GM21360 (cell line): Measurements from ENCODE around the gene SMKR1.
"Not testable (repeated sequence)": the region's sequence is repeated elsewhere in the genome, so short reads cannot be mapped to it uniquely, and the experiment has no call there.

Experiments used
- ATAC-seq: cut with Tn5 transposase; IDR thresholded peaks from one replicate; pipeline ENCODE4 v1.9.1; 2021; ENCODE audit warnings: mild to moderate bottlenecking, moderate library complexity; ENCODE audit not compliant: unreplicated experiment

Gene SMKR1

DNA sequence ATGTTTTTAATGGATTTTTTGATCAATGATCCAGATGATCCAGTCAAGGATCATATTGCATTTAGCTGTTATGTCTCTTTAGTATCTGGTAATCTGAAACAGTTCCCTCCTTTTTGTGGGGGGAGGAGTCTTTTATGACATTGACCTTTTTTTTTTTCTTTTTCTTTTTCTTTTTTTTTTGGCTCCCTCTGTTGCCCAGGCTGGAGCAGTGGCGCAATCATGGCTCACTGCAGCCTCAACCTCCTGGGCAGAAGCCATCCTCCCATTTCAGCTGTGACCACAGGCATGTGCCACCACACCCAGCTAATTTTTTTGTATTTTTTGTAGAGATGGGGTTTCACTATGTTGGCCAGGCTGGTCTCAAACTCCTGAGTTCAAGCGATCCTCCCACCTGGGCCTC is 22.1 kb downstream of the SMKR1 start:
- not testable (repeated sequence) for ATAC-seq

DNA sequence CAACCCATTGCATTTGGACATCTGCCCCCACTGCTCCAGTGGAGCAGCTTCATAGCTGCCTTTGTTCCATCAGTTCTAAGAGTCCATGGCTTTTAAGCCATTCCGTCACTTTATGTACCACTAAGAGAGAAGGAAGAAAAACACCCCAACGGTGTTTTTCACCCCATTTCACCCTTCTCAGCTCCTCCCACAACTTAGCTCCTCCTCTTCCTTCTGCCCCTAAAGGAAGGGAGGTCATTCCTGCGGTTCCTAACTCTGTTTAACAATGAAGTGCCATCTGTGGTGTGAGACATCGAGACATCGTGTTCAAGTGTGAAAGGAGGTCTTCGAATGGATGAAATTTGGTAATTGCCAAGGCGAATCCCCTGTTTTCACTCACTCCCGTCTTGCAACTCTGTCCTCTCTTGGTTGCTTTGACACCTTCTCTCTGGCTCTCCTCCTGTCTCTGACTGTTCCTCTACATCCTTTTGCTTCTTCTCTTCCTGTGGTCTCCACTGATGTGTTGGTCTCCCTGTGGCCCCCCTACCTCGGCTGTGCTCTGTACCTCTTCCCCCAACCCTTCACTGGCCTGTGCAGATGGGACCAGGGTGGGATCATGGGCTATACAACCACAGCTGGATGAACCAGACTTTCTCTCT is 23.0 kb downstream of the SMKR1 start:
- no peak for ATAC-seq

DNA sequence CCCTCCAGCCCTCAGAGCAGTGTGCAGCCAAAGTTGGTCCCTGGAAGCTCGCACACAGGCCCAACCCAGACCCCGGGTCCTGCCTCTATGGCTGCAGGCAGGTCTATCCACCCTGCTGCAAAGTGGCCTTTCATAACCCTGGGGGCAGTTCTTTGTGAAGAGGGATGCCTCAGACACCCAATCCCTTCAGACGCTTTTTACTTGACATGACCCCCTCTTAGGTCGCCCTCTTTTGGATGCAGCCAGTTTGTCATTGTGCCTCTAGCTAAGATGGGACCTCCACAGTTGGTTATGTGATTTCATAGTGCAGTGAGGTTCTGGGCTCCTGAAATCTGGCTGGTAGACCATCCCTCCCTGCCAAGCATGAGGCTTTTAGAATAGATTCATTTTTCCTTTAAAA is 27.3 kb downstream of the SMKR1 start:
- ATAC-seq, result no peak

DNA sequence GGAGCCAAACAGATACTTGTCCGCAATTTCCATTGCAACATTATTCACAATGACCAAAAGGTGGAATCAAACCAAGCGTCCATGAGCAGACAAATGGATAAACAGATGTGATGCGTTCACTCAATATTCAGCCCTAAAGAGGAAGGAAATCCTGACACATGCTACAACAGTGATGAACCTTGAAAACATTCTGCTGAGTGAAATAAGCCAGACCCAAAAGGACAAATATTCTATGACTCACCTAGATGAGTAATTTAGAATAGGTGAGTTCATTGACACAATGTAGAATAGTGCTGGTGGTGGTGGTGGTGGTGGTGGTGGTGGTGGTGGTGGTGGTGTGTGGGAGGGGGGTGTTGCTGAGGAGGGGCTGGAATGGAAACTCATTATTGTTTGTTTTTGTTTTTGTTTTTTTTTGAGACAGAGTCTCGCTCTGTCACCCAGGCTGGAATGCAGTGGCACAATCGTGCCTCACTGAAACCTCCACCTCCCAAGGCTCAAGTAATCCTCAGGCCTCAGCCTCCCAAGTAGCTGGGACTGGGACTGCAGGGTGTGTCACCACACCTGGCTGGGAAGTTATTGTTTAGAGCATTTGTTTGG is 28.6 kb downstream of the SMKR1 start:
- ATAC-seq, result no peak

DNA sequence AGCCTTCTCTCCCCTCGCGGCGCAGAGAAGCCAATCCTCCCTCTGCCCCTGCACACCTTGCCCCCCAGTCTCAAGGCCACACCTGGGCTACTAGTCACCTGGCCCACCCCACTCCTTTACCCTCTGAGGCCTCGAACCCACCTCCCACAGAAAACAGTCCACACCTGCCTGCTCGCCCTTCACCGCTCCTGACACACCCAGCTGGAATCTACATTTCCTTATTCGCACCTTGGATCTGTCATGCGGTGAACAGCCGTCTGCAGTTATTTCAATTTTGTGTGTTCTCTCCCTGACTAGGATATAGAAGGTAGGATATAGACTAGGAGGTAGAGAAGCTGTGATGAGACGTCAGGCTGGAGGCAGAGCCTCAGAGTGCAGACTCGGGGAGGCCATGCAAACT is 29.4 kb downstream of the SMKR1 start:
- ATAC-seq, result no peak

DNA sequence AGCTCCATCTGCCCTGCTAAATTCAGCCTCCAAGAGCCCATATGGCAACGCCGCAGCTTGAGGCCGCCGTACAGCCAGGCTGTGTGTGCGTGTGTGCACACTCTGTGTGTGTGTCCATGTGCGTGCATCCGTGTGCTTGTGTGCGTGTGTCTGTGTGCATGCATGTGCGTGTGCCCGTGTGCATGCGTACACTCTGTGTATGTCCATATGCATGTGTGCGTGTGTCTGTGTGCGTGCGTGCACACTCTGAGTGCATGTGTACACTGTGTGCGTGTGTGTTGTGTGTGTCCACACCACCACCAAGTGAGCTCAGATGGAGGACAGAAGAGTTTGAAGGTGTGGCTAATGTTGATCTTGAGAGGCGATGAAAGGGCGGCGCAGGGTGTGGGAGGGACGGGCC is 30.0 kb downstream of the SMKR1 start:
- ATAC-seq, result no peak

DNA sequence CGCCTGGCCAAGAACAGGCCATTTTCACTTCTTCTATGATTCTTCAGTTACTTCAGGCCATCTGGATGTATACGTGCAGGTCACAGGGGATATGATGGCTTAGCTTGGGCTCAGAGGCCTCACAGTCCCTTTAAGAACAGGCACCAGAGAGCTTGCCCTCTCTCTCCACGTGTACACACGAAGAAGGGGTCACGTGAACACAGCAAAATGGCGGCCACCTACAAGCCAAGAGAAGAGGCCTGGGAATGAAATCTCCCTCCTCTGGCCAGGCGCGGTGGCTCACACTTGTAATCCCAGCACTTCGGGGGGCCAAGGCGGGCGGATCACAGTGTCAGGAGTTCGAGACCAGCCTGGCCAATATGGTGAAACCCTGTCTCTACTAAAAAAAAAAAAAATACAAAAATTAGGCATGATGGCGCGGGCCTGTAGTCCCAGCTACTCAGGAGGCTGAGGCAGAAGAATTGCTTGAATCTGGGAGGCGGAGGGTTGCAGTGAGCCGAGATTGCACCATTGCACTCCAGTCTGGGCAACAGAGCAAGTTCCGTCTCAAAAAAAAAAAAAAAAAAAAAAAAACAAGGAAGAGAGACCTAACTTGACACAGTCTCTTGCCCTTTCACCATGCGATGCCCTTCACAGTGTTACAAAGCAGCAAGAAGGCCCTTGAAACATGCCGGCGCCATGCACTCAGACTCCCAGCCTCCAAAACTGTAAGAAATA is 32.4 kb downstream of the SMKR1 start:
- ATAC-seq, result not testable (repeated sequence)

DNA sequence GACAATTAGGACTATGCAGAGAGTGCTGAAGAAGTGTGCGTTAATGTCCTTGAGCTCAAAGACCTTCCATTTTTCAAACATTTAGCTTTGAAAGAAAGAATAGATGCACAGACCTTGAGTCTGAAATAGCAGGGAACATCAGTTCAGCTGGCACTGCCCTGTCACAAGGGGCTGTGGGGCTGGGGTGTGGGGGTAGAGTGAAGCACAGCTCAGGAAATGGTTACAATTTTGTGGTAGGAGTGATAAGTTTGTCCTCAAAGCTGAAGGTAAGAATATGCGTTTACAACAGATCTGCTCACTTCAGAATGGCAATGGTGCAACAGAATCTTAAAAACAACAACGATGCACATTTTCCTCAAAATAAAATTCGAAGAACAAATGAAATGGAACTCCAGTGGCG is 33.6 kb downstream of the SMKR1 start:
- no peak for ATAC-seq

DNA sequence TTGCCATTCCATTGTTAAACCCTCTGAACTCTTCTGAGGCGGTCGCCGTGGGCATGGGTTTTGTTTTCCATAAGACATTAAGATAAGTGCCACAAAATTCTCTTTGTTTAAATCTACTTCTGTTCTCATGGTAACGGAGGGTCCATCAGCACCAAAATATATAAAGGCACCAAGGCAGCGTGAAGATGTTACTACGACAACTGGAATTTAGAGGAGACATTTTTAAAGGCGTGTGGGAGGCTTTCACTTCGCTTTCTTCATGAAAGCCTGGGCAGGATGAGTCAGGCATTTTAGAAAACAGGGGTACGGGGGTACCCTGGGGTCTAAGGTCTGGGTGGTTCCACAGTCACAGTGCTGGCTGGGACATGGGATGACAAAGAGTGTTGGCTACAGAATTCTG is 34.0 kb downstream of the SMKR1 start:
- ATAC-seq, result no peak

DNA sequence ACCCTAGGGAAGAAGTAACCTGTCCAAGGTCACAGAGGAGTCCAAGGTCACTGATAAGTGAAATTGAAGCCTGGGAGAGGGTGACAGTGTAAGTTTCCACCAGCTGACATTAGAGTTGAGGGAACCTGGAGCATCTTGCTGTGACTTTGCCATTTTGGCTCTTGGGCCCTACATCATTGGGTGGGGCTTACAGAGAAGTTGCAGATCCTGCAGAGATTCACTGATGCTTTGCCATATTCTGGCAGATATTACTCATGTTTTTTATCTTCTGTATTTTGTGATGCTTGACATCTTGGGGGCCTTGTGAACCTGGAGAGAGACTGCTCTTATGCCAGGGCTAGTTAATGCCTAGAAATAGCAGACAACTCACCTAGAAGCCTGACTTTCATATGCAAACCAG is 36.5 kb downstream of the SMKR1 start:
- no peak for ATAC-seq

DNA sequence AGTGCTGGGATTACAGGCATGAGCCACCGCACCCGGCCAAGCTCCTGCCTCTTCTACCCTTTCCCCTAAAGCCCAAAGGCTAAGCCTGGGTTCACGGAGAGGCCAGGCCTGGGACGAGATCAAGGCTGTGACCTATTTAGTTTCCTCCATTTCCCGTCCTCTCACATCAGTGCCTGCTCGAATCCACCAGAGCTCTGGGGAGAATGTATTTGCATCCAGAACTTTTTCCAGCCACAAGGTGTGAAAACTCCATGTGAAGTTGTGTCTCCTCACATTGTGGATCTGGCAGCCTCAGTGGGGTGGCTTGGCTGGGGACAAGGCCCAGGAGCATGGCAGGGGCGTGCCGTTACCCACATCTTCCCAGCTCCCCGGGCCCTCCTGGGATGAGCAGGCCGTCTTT is 38.0 kb downstream of the SMKR1 start:
- no peak for ATAC-seq

DNA sequence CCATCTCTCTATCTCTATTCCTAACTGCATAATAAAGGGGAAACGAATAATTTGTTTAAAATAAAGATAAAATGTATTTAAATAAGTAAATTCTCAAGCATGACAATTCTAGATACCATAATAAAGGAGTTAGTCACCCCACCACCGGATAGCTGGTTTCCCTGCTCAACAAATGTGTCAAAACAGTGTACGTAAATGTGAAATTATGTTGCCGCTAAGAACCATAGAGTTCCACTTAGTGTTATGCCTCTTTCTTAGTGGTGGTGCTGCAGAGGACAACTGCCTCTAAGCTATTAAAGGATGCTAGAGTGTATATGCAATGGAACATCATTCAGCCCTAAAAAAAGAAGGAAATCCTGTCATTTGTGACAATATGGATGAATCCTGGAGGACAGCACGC is 42.4 kb downstream of the SMKR1 start:
- no peak for ATAC-seq

DNA sequence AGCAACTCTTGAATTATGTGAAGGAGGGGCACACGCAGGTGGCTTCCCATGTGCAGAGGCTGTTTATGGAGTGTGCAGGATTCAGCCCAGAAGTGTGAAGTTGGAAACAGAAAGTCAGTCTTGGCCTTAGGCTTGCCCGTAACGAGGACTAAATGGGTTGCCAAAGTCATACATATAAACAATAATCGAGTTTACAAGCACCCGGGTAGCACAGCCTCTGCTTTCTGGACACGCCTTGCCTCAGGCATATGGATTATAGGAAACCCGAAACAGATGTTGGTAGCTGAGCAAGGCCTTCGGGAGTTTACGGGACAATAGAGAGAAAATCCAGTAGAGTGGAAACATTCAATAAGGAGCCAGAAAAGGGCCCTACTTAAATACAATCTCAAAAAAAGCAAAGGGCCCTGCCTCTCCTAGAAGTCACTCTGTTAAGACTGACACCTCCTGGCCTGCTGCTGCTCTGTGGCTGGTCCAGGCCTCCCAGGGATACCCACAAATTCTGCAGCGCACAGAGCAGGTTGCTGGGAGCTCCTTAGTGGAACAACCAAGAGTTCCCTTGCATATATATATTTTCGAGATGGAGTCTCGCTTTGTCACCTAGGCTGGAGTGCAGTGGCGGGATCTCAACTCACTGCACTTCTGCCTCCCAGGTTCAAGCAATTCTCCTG is 48.5 kb downstream of the SMKR1 start:
- no peak for ATAC-seq

DNA sequence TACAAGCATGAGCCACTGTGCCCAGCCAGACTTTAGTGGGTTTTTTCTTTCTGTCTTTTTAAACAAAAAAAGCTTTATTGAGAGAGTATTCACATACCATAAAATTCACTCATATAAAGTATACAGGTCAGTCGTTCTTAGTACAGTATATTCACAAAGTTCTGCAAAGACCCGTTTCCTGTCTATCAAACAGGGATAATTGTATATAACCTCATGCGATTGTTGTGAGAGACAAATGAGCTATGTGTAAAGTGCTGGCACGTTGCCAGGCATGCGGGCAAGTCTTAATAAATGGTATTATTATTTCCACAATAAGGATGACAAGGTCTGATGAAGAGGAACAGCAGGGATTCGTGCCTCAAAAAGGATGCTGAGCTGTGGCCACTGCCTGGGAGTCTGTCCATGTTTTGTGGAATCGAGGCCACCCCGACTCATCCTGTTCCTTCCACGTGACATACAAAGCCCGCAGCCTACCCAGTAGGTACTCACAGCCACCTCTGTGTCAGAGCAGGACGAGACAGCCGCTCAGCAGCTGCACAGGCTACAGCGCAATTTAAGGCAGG is 51.6 kb downstream of the SMKR1 start:
- no peak for ATAC-seq

DNA sequence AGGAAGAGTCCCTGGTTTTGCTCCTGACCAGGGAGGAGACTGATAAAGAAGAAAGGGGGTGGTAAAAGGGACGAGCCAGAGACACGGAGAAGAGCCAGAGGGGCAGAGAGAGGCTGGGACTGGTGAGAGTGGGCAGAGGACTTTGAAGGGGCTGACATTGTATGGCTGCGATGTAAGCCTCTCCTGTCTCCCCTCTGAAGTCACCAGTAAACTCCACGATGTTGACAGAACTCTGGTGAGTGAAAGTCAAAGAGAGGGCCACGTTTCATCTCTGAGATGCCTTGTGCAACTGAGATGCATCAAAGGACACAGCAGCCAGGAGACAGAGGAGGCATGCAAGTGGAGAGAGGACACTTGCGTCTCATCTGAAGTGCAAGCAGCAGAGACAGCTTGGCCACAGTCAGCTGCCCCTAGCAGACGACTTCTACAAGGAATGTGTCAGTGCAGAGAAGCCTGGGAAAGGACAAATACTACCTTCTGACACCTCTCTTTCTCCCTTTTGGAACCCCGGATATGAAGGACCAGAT is 54.3 kb downstream of the SMKR1 start:
- ATAC-seq, result no peak

DNA sequence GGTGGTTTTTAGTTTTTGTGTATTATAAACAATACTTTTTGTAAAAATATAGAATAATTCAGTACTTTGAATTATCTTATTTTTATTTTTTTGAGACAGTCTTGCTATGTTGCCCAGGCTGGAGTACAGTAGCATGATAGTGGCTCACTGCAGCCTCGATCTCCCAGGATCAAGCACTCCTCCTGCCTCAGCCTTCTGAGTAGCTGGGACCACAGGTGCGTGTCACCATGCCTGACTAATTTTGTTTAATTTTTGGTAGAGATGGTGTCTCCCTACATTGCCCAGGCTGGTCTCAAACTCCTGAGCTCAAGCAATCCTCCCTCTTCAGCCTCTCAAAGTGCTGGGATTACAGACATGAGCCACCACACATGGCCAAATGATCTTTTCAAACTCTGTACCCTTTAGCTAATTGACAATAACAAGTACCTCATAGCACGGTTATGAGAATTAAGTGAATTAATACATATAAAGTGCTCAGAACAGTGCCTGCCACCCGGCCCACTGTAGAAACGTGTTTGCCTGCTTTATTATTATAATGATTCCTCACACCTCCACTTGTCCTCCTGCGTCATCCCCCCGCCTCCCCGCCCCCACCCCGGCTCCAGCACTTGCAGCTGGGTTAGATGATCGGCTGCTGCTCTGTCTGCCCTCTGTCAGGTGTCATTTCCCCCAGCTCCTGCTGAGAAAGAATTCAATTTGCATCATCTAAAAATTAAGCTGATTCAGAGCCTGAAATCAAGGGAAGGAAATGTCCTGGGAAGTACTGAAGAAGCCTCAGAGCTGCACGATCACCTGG is 55.6 kb downstream of the SMKR1 start:
- no peak for ATAC-seq

DNA sequence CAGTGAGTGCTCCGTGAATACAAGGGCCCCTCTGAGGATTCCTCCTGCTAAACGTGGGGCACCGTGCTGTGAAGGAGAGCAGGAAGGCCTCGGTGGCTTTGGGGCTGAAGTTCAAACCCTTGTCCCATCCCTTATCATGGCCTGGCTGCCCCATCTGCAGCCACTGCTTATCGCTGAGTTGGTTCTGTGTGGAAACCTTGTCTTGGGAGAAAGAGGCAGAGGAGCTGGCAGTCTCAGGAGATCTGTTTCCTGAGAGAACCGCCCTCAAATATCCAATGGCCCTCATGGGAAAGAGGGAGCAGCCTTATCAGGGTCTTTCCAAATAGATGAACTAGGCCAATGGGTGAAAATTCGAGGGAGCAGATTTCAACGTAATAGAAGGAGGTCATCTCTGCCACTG is 57.2 kb downstream of the SMKR1 start:
- no peak for ATAC-seq

DNA sequence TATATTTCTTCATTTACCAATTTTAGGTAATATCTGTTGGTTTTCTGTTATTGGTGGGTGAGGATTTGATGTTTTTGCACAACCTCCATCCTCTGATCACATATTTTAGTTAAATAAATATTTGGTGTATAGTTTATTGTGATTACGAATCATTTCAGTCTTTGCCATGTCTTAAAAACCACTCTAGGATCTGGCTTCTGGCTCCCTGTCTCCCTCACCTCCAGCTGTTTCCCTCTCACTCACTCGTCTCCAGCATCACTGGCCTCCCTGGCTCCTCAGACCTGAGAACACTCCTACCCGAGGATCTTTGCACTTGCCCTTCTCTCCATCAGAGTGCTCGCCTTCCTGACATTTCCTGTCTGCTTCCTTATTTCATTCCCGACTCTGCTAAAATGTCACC is 58.5 kb downstream of the SMKR1 start:
- ATAC-seq, result no peak

DNA sequence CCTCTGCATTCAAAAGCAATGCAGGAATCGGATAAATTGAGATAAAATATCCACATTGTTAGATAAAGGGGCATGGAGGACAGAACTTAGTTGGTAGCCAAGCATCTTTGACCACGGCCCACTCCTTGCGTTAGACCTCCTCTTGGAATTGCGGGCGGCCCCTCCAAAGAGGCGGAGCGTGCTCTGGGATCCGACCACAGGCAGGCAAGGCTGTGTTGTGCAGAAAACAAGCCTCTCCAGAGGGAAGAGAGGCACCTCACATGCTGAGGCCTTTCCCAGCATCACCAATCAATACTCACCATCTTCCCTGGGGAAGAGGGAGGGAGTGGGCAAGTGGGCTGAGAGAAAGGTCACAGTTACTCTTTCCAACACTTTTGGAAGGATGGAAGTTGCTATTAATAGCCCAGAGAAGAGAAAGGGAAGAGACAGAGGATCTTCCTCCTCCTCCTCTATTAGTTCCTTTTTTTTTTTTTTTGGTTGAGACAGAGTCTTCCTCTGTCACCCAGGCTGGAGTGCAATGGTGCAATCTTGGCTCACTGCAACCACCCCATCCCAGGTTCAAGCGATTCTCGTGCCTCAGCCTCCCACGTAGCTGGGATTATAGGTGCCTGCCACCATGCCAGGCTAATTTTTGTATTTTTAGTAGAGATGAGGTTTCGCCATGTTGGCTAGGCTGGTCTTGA is 59.5 kb downstream of the SMKR1 start:
- ATAC-seq, result no peak
